ENCODE measurements around the gene GPR75. TPM values are rescaled to one million over a fixed set of nuclear protein-coding genes. Genes with fewer than 3 reads are reported as not detected.
"Not testable (repeated sequence)": the region's sequence is repeated elsewhere in the genome, so short reads cannot be mapped to it uniquely, and the experiment has no call there.

The GPR75 gene
- total and polyA plus RNA-seq, 9 donors: 0.75 to 2.8 (median 1.2) TPM

GRCh38 chr2:53829273-53829979 lies 30.3 kb downstream of the GPR75 start:
- Histone ChIP-seq H3K27me3 (ENCODE audit: control insufficient read depth, insufficient read depth, low read length) (no peaks in the 10 kb centered on the region), H3K4me3 (ENCODE audit: low read length) (no peak overlapping the region), H3K4me1 (ENCODE audit: control insufficient read depth, insufficient read depth, low read length) (no peaks in the 10 kb centered on the region), H3K36me3 (ENCODE audit: control insufficient read depth, insufficient read depth, low read length) (peaks cover 3% of the 10 kb centered on the region), H3K27ac (ENCODE audit: low read length) (no peak overlapping the region), H3K9me3 (replicated peaks; ENCODE audit: control insufficient read depth, low read depth, low read length) (peaks cover 3% of the 10 kb centered on the region)
- whole genome bisulfite sequencing (ENCODE audit: insufficient coverage): 80% methylated on average over 10 of the region's 11 CpGs
- no peak for DNase-seq

GRCh38 chr2:53828331-53828730 lies 31.4 kb downstream of the GPR75 start:
- no CpG with 5 or more reads among the region's 4 CpGs for WGBS (ENCODE audit: insufficient coverage)
- no peaks in the 10 kb centered on the region for H3K27me3 ChIP-seq (ENCODE audit: control insufficient read depth, insufficient read depth, low read length)
- H3K27ac ChIP-seq (ENCODE audit: low read length): no peak overlapping the region
- no peaks in the 10 kb centered on the region for H3K4me1 ChIP-seq (ENCODE audit: control insufficient read depth, insufficient read depth, low read length)
- H3K36me3 ChIP-seq (ENCODE audit: control insufficient read depth, insufficient read depth, low read length): peaks cover 3% of the 10 kb centered on the region
- peaks cover 3% of the 10 kb centered on the region for H3K9me3 ChIP-seq (replicated peaks; ENCODE audit: control insufficient read depth, low read depth, low read length)
- H3K4me3 ChIP-seq (ENCODE audit: low read length): no peak overlapping the region
- DNase-seq: no peak

DNA sequence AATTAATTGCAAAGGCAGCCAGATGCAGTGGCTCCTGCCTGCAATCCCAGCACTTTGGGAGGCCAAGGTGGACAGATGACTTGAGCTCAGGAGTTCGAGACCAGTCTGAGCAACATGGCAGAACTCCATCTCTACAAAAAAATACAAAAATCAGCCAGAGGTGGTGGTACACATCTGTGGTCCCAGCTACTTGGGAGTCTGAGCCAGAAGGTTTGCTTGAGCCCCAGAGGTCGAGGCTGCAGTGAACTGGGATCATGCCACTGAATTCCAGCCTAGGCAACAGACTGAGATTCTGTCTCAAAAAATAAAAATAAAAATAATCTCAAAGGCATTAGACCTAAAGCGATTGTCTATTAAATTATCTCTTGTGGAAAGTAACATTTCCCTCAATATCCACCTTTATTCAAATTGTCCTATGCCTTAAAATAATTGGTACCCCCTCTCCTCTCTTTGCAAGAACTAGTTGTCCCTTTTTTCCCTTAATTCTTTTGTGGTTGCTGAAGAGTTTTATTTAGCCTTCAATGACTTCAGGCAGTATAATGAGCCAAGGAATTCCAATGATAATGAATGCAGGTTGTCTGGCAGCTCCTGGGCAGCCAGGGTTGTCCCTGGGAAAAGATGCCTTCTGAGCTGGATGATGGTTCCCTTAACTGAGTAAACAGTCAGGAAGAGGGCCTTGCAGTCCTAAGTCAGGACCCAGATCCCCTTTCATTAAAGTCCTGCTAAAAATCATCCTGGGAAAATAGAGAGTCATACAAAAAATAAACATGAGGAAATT lies 32.2 kb downstream of the GPR75 start:
- no peaks in the 10 kb centered on the region for H3K4me1 ChIP-seq (ENCODE audit: control insufficient read depth, insufficient read depth, low read length)
- H3K9me3 ChIP-seq (replicated peaks; ENCODE audit: control insufficient read depth, low read depth, low read length): peaks cover 3% of the 10 kb centered on the region
- WGBS (ENCODE audit: insufficient coverage): no CpG with 5 or more reads among the region's 3 CpGs
- H3K36me3 ChIP-seq (ENCODE audit: control insufficient read depth, insufficient read depth, low read length): peaks cover 3% of the 10 kb centered on the region
- no peak overlapping the region for H3K27ac ChIP-seq (ENCODE audit: low read length)
- no peak for DNase-seq
- no peaks in the 10 kb centered on the region for H3K27me3 ChIP-seq (ENCODE audit: control insufficient read depth, insufficient read depth, low read length)
- H3K4me3 ChIP-seq (ENCODE audit: low read length): no peak overlapping the region

DNA sequence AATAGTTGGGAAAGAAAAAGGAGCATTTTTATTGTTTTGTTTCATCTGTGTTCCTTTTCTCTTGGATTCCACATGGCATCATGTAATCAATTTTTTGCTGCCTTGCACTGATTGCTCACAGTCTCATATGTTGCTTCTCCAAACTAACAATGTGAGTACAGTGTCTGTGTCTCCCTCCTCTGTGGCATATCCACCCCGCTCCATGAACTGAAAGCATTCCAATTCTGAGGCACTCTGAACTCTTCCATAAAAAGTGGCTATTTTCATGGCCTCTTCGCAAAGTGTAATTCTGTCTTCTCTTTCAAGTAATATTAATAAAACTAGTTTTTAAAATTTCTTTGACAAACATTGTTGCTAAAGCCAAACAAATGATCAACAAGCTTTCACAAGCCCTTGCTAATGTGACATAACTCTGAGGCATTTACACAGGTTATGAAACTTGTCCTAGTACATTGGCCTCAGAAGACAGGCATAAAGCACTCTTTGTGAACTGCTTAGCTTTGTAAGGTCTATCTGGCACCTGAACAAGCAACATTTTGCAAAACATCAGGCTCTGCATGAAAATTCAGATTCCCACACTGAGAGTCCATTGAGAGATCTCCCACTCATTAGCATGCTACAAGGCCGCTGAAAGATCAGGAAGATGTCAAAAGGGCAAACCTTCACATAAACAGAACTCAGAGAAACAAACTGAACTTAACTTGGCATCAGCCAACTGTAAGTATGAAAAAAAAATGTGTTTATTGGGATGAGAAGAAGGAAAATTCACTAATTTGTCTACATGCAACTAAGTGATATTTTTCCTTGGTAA lies 33.0 kb downstream of the GPR75 start:
- WGBS (ENCODE audit: insufficient coverage): no CpG with 5 or more reads among the region's 3 CpGs
- Histone ChIP-seq H3K36me3 (ENCODE audit: control insufficient read depth, insufficient read depth, low read length) (peaks cover 3% of the 10 kb centered on the region), H3K27ac (ENCODE audit: low read length) (no peak overlapping the region), H3K4me3 (ENCODE audit: low read length) (no peak overlapping the region), H3K9me3 (replicated peaks; ENCODE audit: control insufficient read depth, low read depth, low read length) (peaks cover 3% of the 10 kb centered on the region), H3K4me1 (ENCODE audit: control insufficient read depth, insufficient read depth, low read length) (no peaks in the 10 kb centered on the region), H3K27me3 (ENCODE audit: control insufficient read depth, insufficient read depth, low read length) (no peaks in the 10 kb centered on the region)
- DNase-seq: peak; percentile 25

DNA sequence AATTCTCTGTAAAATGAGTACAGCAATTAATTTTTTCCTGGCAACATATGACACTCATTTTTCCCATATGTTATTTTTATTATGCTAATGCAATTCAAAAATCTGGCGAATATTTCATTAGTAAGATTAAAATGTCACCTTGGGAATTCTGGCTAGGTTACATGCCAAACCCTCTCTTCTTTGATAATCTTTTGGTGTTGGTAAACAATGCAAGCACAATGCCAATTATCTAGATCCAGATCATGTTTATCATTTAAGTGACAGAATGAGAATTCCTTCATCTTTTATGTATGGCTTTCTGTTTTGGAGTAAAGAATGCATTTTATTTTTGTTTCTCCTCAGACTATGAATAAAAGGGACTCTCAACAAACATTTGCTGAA lies 33.7 kb downstream of the GPR75 start:
- DNase-seq: no peak
- no peaks in the 10 kb centered on the region for H3K36me3 ChIP-seq (ENCODE audit: control insufficient read depth, insufficient read depth, low read length)
- peaks cover 3% of the 10 kb centered on the region for H3K9me3 ChIP-seq (replicated peaks; ENCODE audit: control insufficient read depth, low read depth, low read length)
- H3K4me1 ChIP-seq (ENCODE audit: control insufficient read depth, insufficient read depth, low read length): no peaks in the 10 kb centered on the region
- no peak overlapping the region for H3K27ac ChIP-seq (ENCODE audit: low read length)
- H3K27me3 ChIP-seq (ENCODE audit: control insufficient read depth, insufficient read depth, low read length): no peaks in the 10 kb centered on the region
- no peak overlapping the region for H3K4me3 ChIP-seq (ENCODE audit: low read length)
- WGBS (ENCODE audit: insufficient coverage): no CpG with 5 or more reads among the region's 1 CpG

- 82% methylated on average over 2 of the region's 9 CpGs for WGBS (ENCODE audit: insufficient coverage)
- not testable (repeated sequence) for H3K27ac ChIP-seq (ENCODE audit: low read length)
Observed at GRCh38 chr2:53823639-53824038, 36.1 kb downstream of the GPR75 start.

DNA sequence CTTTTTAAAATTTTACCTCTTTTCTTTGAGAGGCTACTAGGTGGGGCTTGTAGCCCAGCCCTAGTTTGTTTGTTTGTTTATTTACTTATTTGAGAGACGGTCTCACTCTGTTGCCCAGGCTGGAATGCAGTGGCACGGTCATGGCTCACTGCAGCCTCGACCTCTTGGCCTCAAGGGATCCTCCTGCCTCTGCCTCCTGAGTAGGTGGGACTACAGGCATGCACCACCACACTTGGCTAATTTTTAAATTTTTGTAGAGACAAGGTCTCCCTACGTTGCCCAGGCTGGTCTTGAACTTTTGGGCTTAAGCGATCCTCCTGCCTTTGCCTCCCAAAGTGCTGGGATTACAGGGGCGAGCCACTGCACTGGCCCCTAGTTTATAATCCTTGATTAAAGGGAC lies 38.0 kb downstream of the GPR75 start:
- Histone ChIP-seq H3K9me3 (replicated peaks; ENCODE audit: control insufficient read depth, low read depth, low read length) (no peaks in the 10 kb centered on the region), H3K27me3 (ENCODE audit: control insufficient read depth, insufficient read depth, low read length) (no peaks in the 10 kb centered on the region), H3K36me3 (ENCODE audit: control insufficient read depth, insufficient read depth, low read length) (peaks cover 9% of the 10 kb centered on the region), H3K4me3 (ENCODE audit: low read length) (no peak overlapping the region), H3K27ac (ENCODE audit: low read length) (no peak overlapping the region), H3K4me1 (ENCODE audit: control insufficient read depth, insufficient read depth, low read length) (no peaks in the 10 kb centered on the region)
- 90% methylated on average over 3 of the region's 6 CpGs for WGBS (ENCODE audit: insufficient coverage)
- DNase-seq: no peak

More at GRCh38 chr2:53823639-53824038, 36.1 kb downstream of the GPR75 start:
- not testable (repeated sequence) for DNase-seq; H3K9me3 ChIP-seq (replicated peaks; ENCODE audit: control insufficient read depth, low read depth, low read length); H3K4me3 ChIP-seq (ENCODE audit: low read length); H3K36me3 ChIP-seq (ENCODE audit: control insufficient read depth, insufficient read depth, low read length); H3K4me1 ChIP-seq (ENCODE audit: control insufficient read depth, insufficient read depth, low read length); H3K27me3 ChIP-seq (ENCODE audit: control insufficient read depth, insufficient read depth, low read length)

GRCh38 chr2:53820711-53821110 lies 39.1 kb downstream of the GPR75 start:
- Histone ChIP-seq H3K27ac (ENCODE audit: low read length) (no peak overlapping the region), H3K9me3 (replicated peaks; ENCODE audit: control insufficient read depth, low read depth, low read length) (no peaks in the 10 kb centered on the region), H3K4me3 (ENCODE audit: low read length) (no peak overlapping the region), H3K27me3 (ENCODE audit: control insufficient read depth, insufficient read depth, low read length) (no peaks in the 10 kb centered on the region), H3K36me3 (ENCODE audit: control insufficient read depth, insufficient read depth, low read length) (peaks cover 12% of the 10 kb centered on the region), H3K4me1 (ENCODE audit: control insufficient read depth, insufficient read depth, low read length) (no peaks in the 10 kb centered on the region)
- no peak for DNase-seq
- 67% methylated on average over 1 of the region's 4 CpGs for WGBS (ENCODE audit: insufficient coverage)

GRCh38 chr2:53820048-53820447 lies 39.7 kb downstream of the GPR75 start:
- H3K9me3 ChIP-seq (replicated peaks; ENCODE audit: control insufficient read depth, low read depth, low read length): no peaks in the 10 kb centered on the region
- no peak overlapping the region for H3K4me3 ChIP-seq (ENCODE audit: low read length)
- no peak for DNase-seq
- H3K36me3 ChIP-seq (ENCODE audit: control insufficient read depth, insufficient read depth, low read length): peaks cover 13% of the 10 kb centered on the region
- H3K27ac ChIP-seq (ENCODE audit: low read length): no peak overlapping the region
- WGBS (ENCODE audit: insufficient coverage): 75% methylated on average over 2 of the region's 9 CpGs
- no peaks in the 10 kb centered on the region for H3K27me3 ChIP-seq (ENCODE audit: control insufficient read depth, insufficient read depth, low read length)
- no peaks in the 10 kb centered on the region for H3K4me1 ChIP-seq (ENCODE audit: control insufficient read depth, insufficient read depth, low read length)

DNA sequence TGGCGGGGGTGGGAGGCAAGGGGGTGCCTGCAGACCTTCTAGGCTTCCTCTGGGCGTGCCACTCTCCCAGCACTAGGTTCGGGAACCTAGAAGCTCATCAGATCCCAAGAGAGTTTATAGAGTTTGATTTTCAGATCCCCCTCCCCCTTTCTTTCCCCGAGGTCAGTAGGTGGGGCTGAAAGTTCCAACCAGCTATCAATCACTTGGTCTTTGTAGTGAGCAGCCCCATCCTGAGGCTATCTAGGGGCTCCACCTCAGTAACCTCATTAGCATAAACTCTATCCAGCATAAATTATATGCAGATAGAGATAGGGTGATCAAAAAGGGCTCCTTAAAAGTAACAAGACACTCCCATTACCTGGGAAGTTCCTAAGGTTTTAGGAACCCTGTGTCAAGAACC lies 40.1 kb downstream of the GPR75 start:
- no CpG with 5 or more reads among the region's 4 CpGs for WGBS (ENCODE audit: insufficient coverage)
- no peak for DNase-seq
- H3K27ac ChIP-seq (ENCODE audit: low read length): no peak overlapping the region
- no peak overlapping the region for H3K4me3 ChIP-seq (ENCODE audit: low read length)
- no peaks in the 10 kb centered on the region for H3K27me3 ChIP-seq (ENCODE audit: control insufficient read depth, insufficient read depth, low read length)
- H3K36me3 ChIP-seq (ENCODE audit: control insufficient read depth, insufficient read depth, low read length): peaks cover 13% of the 10 kb centered on the region
- H3K9me3 ChIP-seq (replicated peaks; ENCODE audit: control insufficient read depth, low read depth, low read length): no peaks in the 10 kb centered on the region
- H3K4me1 ChIP-seq (ENCODE audit: control insufficient read depth, insufficient read depth, low read length): no peaks in the 10 kb centered on the region
